PC-3 (cell line): ENCODE results near the gene PRMT1. TPM values are rescaled to one million over a fixed set of nuclear protein-coding genes. Genes with fewer than 3 reads are reported as not detected.
A peak's percentile ranks its signal among the peaks of the same experiment; 100 is the strongest.

ENCODE experiments used
- ATAC-seq: fragments of 200-7000 bp; cut with Tn5 transposase; 2 replicates; pipeline ENCODE4 v1.9.1; 2020; ENCODE audit warnings: mild to moderate bottlenecking, moderate library complexity
- BruUV-seq: library from RNA; stranded (reverse); fragments of 400-500 nt; replicated peaks from 2 replicates; lab custom pipeline; 2021; lab: Mats Ljungman, UMichigan
- CTCF ChIA-PET: fragments of 300-600 bp; sonication (Branson Sonifier 250); formaldehyde crosslinking; loops from one replicate; lab custom pipeline; 2022; ENCODE audit warnings: antibody characterized with exemption; lab: Charles Lee
- POLR2A ChIA-PET: fragments of 300-600 bp; sonication (Branson Sonifier 250); formaldehyde crosslinking; loops from one replicate; lab custom pipeline; 2022; ENCODE audit warnings: antibody characterized with exemption; ENCODE audit not compliant: unreplicated experiment; lab: Charles Lee
- DNase-seq: peaks from one replicate; pipeline ENCODE4 v3.0.0-alpha.2; 2015
- H2AFZ ChIP-seq: fragments of 300-600 bp; sonication (generic); 2 replicates; pipeline ENCODE4 v1.6.0; 2016; ENCODE audit warnings: antibody characterized with exemption, low read length
- H3F3A ChIP-seq: fragments of 300-600 bp; sonication (generic); one replicate; pipeline ENCODE4 v1.6.0; 2017; ENCODE audit warnings: antibody characterized with exemption, low read length, control low read depth, mild to moderate bottlenecking; ENCODE audit not compliant: unreplicated experiment
- H3K27ac ChIP-seq: fragments of 300-600 bp; sonication (generic); 2 replicates; pipeline ENCODE4 v1.5.1; 2016; ENCODE audit warnings: mild to moderate bottlenecking, low read length
- H3K27me3 ChIP-seq: fragments of 300-600 bp; sonication (generic); 2 replicates; pipeline ENCODE4 v1.6.1; 2016; ENCODE audit warnings: low read length, mixed read lengths
- H3K36me3 ChIP-seq: fragments of 300-600 bp; sonication (generic); 2 replicates; pipeline ENCODE4 v1.6.1; 2016; ENCODE audit warnings: low read depth, mixed run types, low read length, mixed read lengths
- H3K4me1 ChIP-seq: fragments of 300-600 bp; sonication (generic); 2 replicates; pipeline ENCODE4 v1.5.1; 2016; ENCODE audit warnings: low read length; ENCODE audit not compliant: insufficient read depth
- H3K4me2 ChIP-seq: fragments of 300-600 bp; sonication (generic); 2 replicates; pipeline ENCODE4 v1.6.0; 2016; ENCODE audit warnings: low read length
- H3K4me3 ChIP-seq: fragments of 300-600 bp; sonication (generic); 2 replicates; pipeline ENCODE4 v1.5.1; 2016; ENCODE audit warnings: mild to moderate bottlenecking, low read length, mixed read lengths
- H3K79me2 ChIP-seq: fragments of 300-600 bp; sonication (generic); 2 replicates; pipeline ENCODE4 v1.6.1; 2017; ENCODE audit warnings: low read length, mixed read lengths
- H3K9ac ChIP-seq: fragments of 300-600 bp; sonication (generic); 2 replicates; pipeline ENCODE4 v1.6.0; 2016; ENCODE audit warnings: mild to moderate bottlenecking, low read length
- H3K9me2 ChIP-seq: fragments of 300-600 bp; sonication (generic); replicated peaks from 2 replicates; pipeline ENCODE4 v1.6.1; 2016; ENCODE audit warnings: mixed run types, low read length, mixed read lengths
- H3K9me3 ChIP-seq: fragments of 300-600 bp; sonication (generic); 2 replicates; pipeline ENCODE4 v1.6.1; 2016; ENCODE audit warnings: low read length, mixed read lengths
- H4K20me1 ChIP-seq: fragments of 300-600 bp; sonication (generic); 2 replicates; pipeline ENCODE4 v1.6.1; 2016; ENCODE audit warnings: low read length, mixed read lengths
- EZH2 ChIP-seq: fragments of 300-600 bp; sonication (generic); IDR thresholded peaks from one replicate; pipeline ENCODE4 v1.6.1; 2017; ENCODE audit warnings: antibody characterized with exemption, mild to moderate bottlenecking, low read length; ENCODE audit not compliant: unreplicated experiment
- EZH2phosphoT487 ChIP-seq: fragments of 300-600 bp; sonication (generic); IDR thresholded peaks from 2 replicates; pipeline ENCODE4 v1.6.1; 2018; ENCODE audit warnings: mild to moderate bottlenecking, antibody characterized with exemption, low read length, borderline replicate concordance
- intact Hi-C: fragments of 100-400 bp; cut with micrococcal nuclease; formaldehyde crosslinking; loops from 2 replicates; pipeline ENCODE4 v1.9.0; 2023
- total RNA-seq: library from RNA; depleted of rRNA; stranded (reverse); fragments of >200 nt; gene quantifications from 2 replicates; pipeline ENCODE4 v1.2.3, GENCODE V29; 2014
- TF ChIP-seq, protein P1 (sequence below): fragments of 300-600 bp; sonication (generic); conservative IDR thresholded peaks from 2 replicates; pipeline ENCODE4 v1.5.1; 2017; ENCODE audit warnings: antibody characterized with exemption, low read depth, mild to moderate bottlenecking, low read length

Gene PRMT1
- total RNA-seq, 1 experiment from 2014 or later = 625 TPM

DNA sequence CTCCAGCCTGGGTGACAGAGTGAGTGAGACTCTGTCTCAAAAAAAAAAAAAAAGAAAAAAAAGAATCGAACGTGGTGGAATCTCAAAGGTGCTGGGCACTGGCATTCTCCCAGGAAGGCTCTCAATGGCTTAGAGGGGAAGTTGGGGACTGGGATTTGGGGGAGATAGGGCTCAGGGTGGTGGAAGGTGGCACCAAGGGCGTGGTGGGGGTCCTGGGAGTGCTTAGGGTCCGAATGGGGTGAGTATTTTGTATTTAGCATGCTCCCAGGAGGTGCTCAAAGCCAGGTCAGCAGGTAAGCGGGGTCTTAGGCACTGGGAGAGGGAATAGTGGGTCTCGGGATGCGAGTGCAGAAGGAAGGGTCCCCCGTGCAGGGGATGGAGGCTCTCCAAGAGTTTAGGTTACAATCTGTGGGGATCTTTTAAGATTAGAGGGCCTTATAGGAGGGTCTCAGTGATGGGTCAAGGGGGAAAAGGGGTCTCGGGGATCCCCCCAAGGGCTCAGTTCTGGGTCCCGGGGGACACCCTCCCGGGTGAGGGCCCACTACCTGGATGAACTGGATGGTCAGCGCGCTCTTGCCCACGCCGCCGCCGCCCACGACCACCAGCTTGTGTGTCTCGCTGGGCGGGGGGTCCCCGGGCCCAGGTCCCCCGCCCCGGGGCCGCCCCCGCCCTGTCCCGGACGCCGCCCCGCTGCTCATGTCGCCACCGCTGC is 37.5 kb upstream of the PRMT1 start:
- no peaks in the 10 kb centered on the region for H3K9me2 ChIP-seq
- DNase-seq (no peak), ATAC-seq (no peak)
- no peaks in the 10 kb centered on the region for H3K27me3 ChIP-seq
- H3K79me2 ChIP-seq = peaks cover 34% of the 10 kb centered on the region
- ChIA-PET CTCF (interaction anchor here (0.7 to 1.0 kb wide), 4 partner anchors 37 to 92 kb away, joined by 3 to 4 read pairs (median 4); no protein-coding TSS in a partner anchor), POLR2A (interaction anchor here (0.6 to 1.6 kb wide), 12 partner anchors 22 to 497 kb away, joined by 3 to 21 read pairs (median 4); partner anchors contain the start of genes BCL2L12, IRF3, NOSIP and RCN3)
- peaks cover 52% of the 10 kb centered on the region for H3K4me1 ChIP-seq
- TF ChIP-seq EZH2 (no peak), EZH2phosphoT487 (no peak)
- TF ChIP-seq, protein P1, sequence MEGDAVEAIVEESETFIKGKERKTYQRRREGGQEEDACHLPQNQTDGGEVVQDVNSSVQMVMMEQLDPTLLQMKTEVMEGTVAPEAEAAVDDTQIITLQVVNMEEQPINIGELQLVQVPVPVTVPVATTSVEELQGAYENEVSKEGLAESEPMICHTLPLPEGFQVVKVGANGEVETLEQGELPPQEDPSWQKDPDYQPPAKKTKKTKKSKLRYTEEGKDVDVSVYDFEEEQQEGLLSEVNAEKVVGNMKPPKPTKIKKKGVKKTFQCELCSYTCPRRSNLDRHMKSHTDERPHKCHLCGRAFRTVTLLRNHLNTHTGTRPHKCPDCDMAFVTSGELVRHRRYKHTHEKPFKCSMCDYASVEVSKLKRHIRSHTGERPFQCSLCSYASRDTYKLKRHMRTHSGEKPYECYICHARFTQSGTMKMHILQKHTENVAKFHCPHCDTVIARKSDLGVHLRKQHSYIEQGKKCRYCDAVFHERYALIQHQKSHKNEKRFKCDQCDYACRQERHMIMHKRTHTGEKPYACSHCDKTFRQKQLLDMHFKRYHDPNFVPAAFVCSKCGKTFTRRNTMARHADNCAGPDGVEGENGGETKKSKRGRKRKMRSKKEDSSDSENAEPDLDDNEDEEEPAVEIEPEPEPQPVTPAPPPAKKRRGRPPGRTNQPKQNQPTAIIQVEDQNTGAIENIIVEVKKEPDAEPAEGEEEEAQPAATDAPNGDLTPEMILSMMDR = no peak
- H3K4me3 ChIP-seq = peak overlapping the region; percentile 75
- intact Hi-C loops = loop anchor here (1.0 to 2.0 kb wide), 5 partner anchors 25 to 143 kb away; partner anchors contain the start of genes BCL2L12, IRF3 and RPS11
- H3K27ac ChIP-seq = peak overlapping the region; percentile 41
- H3K4me2 ChIP-seq = peak overlapping the region; percentile 96
- BruUV-seq = no TSS peak
- H4K20me1 ChIP-seq = no peaks in the 10 kb centered on the region
- peak overlapping the region; percentile 51 for H2AFZ ChIP-seq
- peaks cover 2% of the 10 kb centered on the region; the same call in 1 of the 2 replicates for H3K36me3 ChIP-seq
- H3K9me3 ChIP-seq = no peaks in the 10 kb centered on the region
- peaks cover 3% of the 10 kb centered on the region for H3F3A ChIP-seq
- H3K9ac ChIP-seq = peak overlapping the region; percentile 78

DNA sequence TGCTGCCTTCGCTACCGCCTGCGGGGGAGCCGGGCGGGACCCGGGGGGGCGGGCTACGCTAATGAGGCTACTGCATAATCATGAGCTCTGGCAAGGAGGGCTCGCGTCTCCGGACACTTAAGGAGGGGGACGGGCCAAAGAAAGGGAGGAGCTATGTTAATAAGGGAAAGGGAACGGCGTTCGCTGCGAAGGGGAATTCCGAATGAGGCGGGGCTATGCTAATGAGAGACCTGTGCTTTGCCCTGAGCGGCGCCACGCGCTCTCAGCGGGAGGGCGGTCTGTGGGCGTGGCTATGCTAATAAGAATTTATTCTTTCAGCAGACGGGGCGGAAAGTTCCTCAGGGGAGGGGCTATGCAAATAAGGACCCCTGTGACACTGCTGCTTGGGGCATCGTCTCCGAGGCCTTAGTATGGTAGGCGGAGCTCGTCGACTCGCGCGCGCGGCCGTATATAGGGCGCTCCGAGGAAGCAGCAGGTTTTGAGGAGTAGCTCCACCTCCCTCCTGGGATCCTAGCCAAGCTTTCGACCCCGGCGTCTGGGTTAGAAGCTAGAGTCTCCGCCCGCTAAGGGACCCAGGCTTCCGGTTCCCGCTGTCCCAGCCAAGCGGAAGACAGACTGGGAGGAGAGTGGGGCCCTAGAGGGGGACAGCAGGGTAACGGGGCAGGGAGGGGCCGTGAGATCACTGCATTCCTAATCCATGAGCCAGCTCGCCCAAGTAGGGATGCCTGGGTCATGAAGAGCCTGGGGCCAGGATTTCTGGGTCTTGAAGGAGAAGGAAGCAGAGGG is 36.8 kb upstream of the PRMT1 start, which contains the start of gene RRAS:
Gene RRAS, minus strand, starts transcription at position 31 of the 786 bp plus-strand sequence. CDS start 45 bp downstream, outside the sequence.
- peak within 1 kb of the TSS; percentile 97 for H3K27ac ChIP-seq
- H3K4me1 ChIP-seq = peaks cover 52% of the 10 kb centered on the region
- DNase-seq (peak; percentile 100), ATAC-seq (peak; percentile 65)
- no peaks in the 10 kb centered on the region for H3K27me3 ChIP-seq
- H3K9ac ChIP-seq = peak within 1 kb of the TSS; percentile 95
- peak within 1 kb of the TSS; percentile 75 for H3K4me3 ChIP-seq
- intact Hi-C loops = loop anchor here (1.0 to 2.0 kb wide), 5 partner anchors 25 to 144 kb away; partner anchors contain the start of genes BCL2L12, IRF3 and RPS11
- no peaks in the 10 kb centered on the region for H4K20me1 ChIP-seq
- H3K4me2 ChIP-seq = peak within 1 kb of the TSS; percentile 96
- POLR2A ChIA-PET = interaction anchor here (0.5 to 1.6 kb wide), 17 partner anchors 22 to 505 kb away, joined by 3 to 21 read pairs (median 4); partner anchors contain the start of genes AP2A1, BCL2L12, IRF3 and NOSIP
- H2AFZ ChIP-seq = peak within 1 kb of the TSS; percentile 51
- no peaks in the 10 kb centered on the region for H3K9me3 ChIP-seq
- CTCF ChIA-PET = interaction anchor here (0.7 to 1.0 kb wide), 4 partner anchors 36 to 93 kb away, joined by 3 to 4 read pairs (median 4); no protein-coding TSS in a partner anchor
- H3F3A ChIP-seq = peaks cover 3% of the 10 kb centered on the region
- H3K9me2 ChIP-seq = no peaks in the 10 kb centered on the region
- peaks cover 3% of the 10 kb centered on the region; the same call in 1 of the 2 replicates for H3K36me3 ChIP-seq
- peaks cover 42% of the 10 kb centered on the region for H3K79me2 ChIP-seq
- BruUV-seq = no TSS peak
- TF ChIP-seq EZH2phosphoT487 (no peak), EZH2 (no peak)
- TF ChIP-seq, protein P1 = no peak
